ENCODE results near the gene CLEC4C.

Gene CLEC4C

GRCh38 chr12:7723926-7724325, 23.2 kb downstream of the CLEC4C start:
- no peak for DNase-seq (ENCODE audit: low read depth in 2 of 2)

- DNase-seq (ENCODE audit: low read depth in 2 of 2) = no peak
Observed at GRCh38 chr12:7719946-7720730, 27.0 kb downstream of the CLEC4C start.

- no peak for DNase-seq (ENCODE audit: low read depth in 2 of 2)
Observed at GRCh38 chr12:7716381-7716780, 30.8 kb downstream of the CLEC4C start.

GRCh38 chr12:7712841-7713442, 34.2 kb downstream of the CLEC4C start:
- DNase-seq (ENCODE audit: low read depth in 2 of 2) = no peak

GRCh38 chr12:7711133-7711532, 36.0 kb downstream of the CLEC4C start, which contains the start of gene DPPA3:
Gene DPPA3 (plus strand): TSS chr12:7711433. CDS start chr12:7711571, 138 bp downstream.
- no peak for DNase-seq (ENCODE audit: low read depth in 2 of 2)

- DNase-seq (ENCODE audit: low read depth in 2 of 2) = no peak
Observed at GRCh38 chr12:7709969-7710675, 37.1 kb downstream of the CLEC4C start.

GRCh38 chr12:7705846-7706245, 41.3 kb downstream of the CLEC4C start:
- DNase-seq (ENCODE audit: low read depth in 2 of 2) = no peak

- no peak for DNase-seq (ENCODE audit: low read depth in 2 of 2)
Observed at GRCh38 chr12:7695566-7696197, 51.5 kb downstream of the CLEC4C start, which contains the start of gene GDF3. Gene GDF3 (minus strand): TSS chr12:7695775. CDS start chr12:7695728, 47 bp downstream.

GRCh38 chr12:7695237-7695560, 52.0 kb downstream of the CLEC4C start:
- no peak for DNase-seq (ENCODE audit: low read depth in 2 of 2)

GRCh38 chr12:7694556-7695236, 52.5 kb downstream of the CLEC4C start:
- DNase-seq (ENCODE audit: low read depth in 2 of 2) = no peak

- no peak for DNase-seq (ENCODE audit: low read depth in 2 of 2)
Observed at GRCh38 chr12:7693793-7694192, 53.4 kb downstream of the CLEC4C start.

GRCh38 chr12:7681535-7681934, 65.6 kb downstream of the CLEC4C start:
- no peak for DNase-seq (ENCODE audit: low read depth in 2 of 2)

All from fibroblast of skin of left quadriceps (primary cell).